AG10803 (cell line): ENCODE measurements around the gene CNTNAP1.

Source experiments
- DNase-seq: peaks from one replicate; pipeline ENCODE4 v3.0.0; 2010; ENCODE audit warnings: low read depth
- H3K4me3 ChIP-seq: 2 replicates; pipeline ENCODE4 v1.5.1; 2011; ENCODE audit warnings: mild to moderate bottlenecking, low read length, control low read depth
- CTCF ChIP-seq: conservative IDR thresholded peaks from 2 replicates; pipeline ENCODE4 v1.5.1; 2011; ENCODE audit warnings: mild to moderate bottlenecking, low read length, control low read depth, inconsistent platforms

The CNTNAP1 gene

GRCh38 chr17:42691021-42691545 is 8.8 kb downstream of the CNTNAP1 start:
- no peak for TF ChIP-seq CTCF
- no peak overlapping the region for H3K4me3 ChIP-seq
- no peak for DNase-seq

- no peak overlapping the region for H3K4me3 ChIP-seq
- DNase-seq: no peak
- TF ChIP-seq CTCF: no peak
These were observed 10.2 kb downstream of the CNTNAP1 start for GRCh38 chr17:42692489-42692888.

GRCh38 chr17:42694524-42694923 is 12.2 kb downstream of the CNTNAP1 start:
- no peak for TF ChIP-seq CTCF
- no peak overlapping the region for H3K4me3 ChIP-seq

GRCh38 chr17:42695500-42695899 is 13.2 kb downstream of the CNTNAP1 start:
- no peak for TF ChIP-seq CTCF
- H3K4me3 ChIP-seq: no peak overlapping the region
- no peak for DNase-seq

More at GRCh38 chr17:42694524-42694923, 12.2 kb downstream of the CNTNAP1 start:
- no peak for DNase-seq

GRCh38 chr17:42697108-42697811 is 14.9 kb downstream of the CNTNAP1 start:
- DNase-seq: no peak
- no peak overlapping the region for H3K4me3 ChIP-seq
- TF ChIP-seq CTCF: no peak

GRCh38 chr17:42698736-42699414 is 16.5 kb downstream of the CNTNAP1 start:
- no peak for TF ChIP-seq CTCF
- H3K4me3 ChIP-seq: no peak overlapping the region
- DNase-seq: peak; percentile 82

- DNase-seq: no peak
- TF ChIP-seq CTCF: no peak
- no peak overlapping the region for H3K4me3 ChIP-seq
These were observed 17.0 kb downstream of the CNTNAP1 start for GRCh38 chr17:42699415-42699740.
